ENCODE data around the gene DDX1. TPM values are rescaled to one million over a fixed set of nuclear protein-coding genes. Genes with fewer than 3 reads are reported as not detected.
"Not testable (repeated sequence)": the region's sequence is repeated elsewhere in the genome, so short reads cannot be mapped to it uniquely, and the experiment has no call there.

Gene DDX1
- total RNA-seq, 2 donors from 2014 or later = 116 to 126 TPM

- DNase-seq = no peak
- no peak overlapping the region for H3K4me3 ChIP-seq (ENCODE audit: low read length)
- no peak overlapping the region for H3K27ac ChIP-seq (ENCODE audit: low read depth, low read length)
- no peak for TF ChIP-seq CTCF (conservative IDR thresholded peaks at IDR 0.05)
- Mint-ChIP-seq H3K27ac (no peak overlapping the region), H3K4me3 (no peak overlapping the region), H3K27me3 (ENCODE audit: insufficient read depth) (no peaks in the 10 kb centered on the region), H3K4me1 (no peaks in the 10 kb centered on the region), H3K9me3 (no peaks in the 10 kb centered on the region), H3K36me3 (ENCODE audit: low read depth) (peaks cover 60% of the 10 kb centered on the region)
- WGBS, 2 experiments (ENCODE audit: insufficient coverage in 1 of 2, insufficient read length in 1 of 2) = 99% methylated on average over 2 of the region's 2 CpGs; no CpG with 5 or more reads in 1 of the 2 experiments
- peaks cover 89% of the 10 kb centered on the region for H3K36me3 ChIP-seq (ENCODE audit: control insufficient read depth, insufficient read depth, low read length)
- H3K9me3 ChIP-seq (ENCODE audit: control insufficient read depth, low read length) = peaks cover 3% of the 10 kb centered on the region
- H3K9ac ChIP-seq (ENCODE audit: extremely low read depth, low read length, poor library complexity, severe bottlenecking) = no peak overlapping the region
- H3K27me3 ChIP-seq (ENCODE audit: control insufficient read depth, insufficient read depth, low read length, poor library complexity, severe bottlenecking) = no peaks in the 10 kb centered on the region
- H3K4me1 ChIP-seq (ENCODE audit: control insufficient read depth, insufficient read depth, low read length) = no peaks in the 10 kb centered on the region
These were observed 28.7 kb downstream of the DDX1 start for GRCh38 chr2:15620340-15620739.

- Histone ChIP-seq H3K36me3 (ENCODE audit: control insufficient read depth, insufficient read depth, low read length) (peaks cover 92% of the 10 kb centered on the region), H3K9ac (ENCODE audit: extremely low read depth, low read length, poor library complexity, severe bottlenecking) (no peak overlapping the region), H3K4me1 (ENCODE audit: control insufficient read depth, insufficient read depth, low read length) (no peaks in the 10 kb centered on the region), H3K27ac (ENCODE audit: low read depth, low read length) (no peak overlapping the region), H3K27me3 (ENCODE audit: control insufficient read depth, insufficient read depth, low read length, poor library complexity, severe bottlenecking) (no peaks in the 10 kb centered on the region), H3K9me3 (ENCODE audit: control insufficient read depth, low read length) (peaks cover 3% of the 10 kb centered on the region), H3K4me3 (ENCODE audit: low read length) (no peak overlapping the region)
- peaks cover 62% of the 10 kb centered on the region for H3K36me3 Mint-ChIP-seq (ENCODE audit: low read depth)
- H3K27ac Mint-ChIP-seq = no peak overlapping the region
- no peak for DNase-seq
- WGBS, 2 experiments (ENCODE audit: insufficient coverage in 1 of 2, insufficient read length in 1 of 2) = 83 to 96% methylated on average over 1 to 4 of the region's 4 CpGs
- no peaks in the 10 kb centered on the region for H3K4me1 Mint-ChIP-seq
- H3K9me3 Mint-ChIP-seq = no peaks in the 10 kb centered on the region
- no peak overlapping the region for H3K4me3 Mint-ChIP-seq
- H3K27me3 Mint-ChIP-seq (ENCODE audit: insufficient read depth) = no peaks in the 10 kb centered on the region
- no peak for TF ChIP-seq CTCF (conservative IDR thresholded peaks at IDR 0.05)
These were observed 29.3 kb downstream of the DDX1 start for GRCh38 chr2:15620857-15621471.

GRCh38 chr2:15621472-15621870, 29.8 kb downstream of the DDX1 start:
- H3K36me3 Mint-ChIP-seq (ENCODE audit: low read depth) = peaks cover 59% of the 10 kb centered on the region
- H3K9me3 ChIP-seq (ENCODE audit: control insufficient read depth, low read length); H3K27me3 Mint-ChIP-seq (ENCODE audit: insufficient read depth); DNase-seq; H3K4me1 Mint-ChIP-seq; H3K4me3 ChIP-seq (ENCODE audit: low read length); H3K9ac ChIP-seq (ENCODE audit: extremely low read depth, low read length, poor library complexity, severe bottlenecking); H3K4me1 ChIP-seq (ENCODE audit: control insufficient read depth, insufficient read depth, low read length); H3K27me3 ChIP-seq (ENCODE audit: control insufficient read depth, insufficient read depth, low read length, poor library complexity, severe bottlenecking); H3K4me3 Mint-ChIP-seq; H3K27ac ChIP-seq (ENCODE audit: low read depth, low read length); H3K27ac Mint-ChIP-seq; H3K9me3 Mint-ChIP-seq: not testable (repeated sequence)
- WGBS, 2 experiments (ENCODE audit: insufficient coverage in 1 of 2, insufficient read length in 1 of 2) = 89 to 95% methylated on average over 4 to 5 of the region's 5 CpGs
- H3K36me3 ChIP-seq (ENCODE audit: control insufficient read depth, insufficient read depth, low read length) = peaks cover 92% of the 10 kb centered on the region

GRCh38 chr2:15622214-15622613, 30.5 kb downstream of the DDX1 start:
- 91% methylated on average over 2 of the region's 2 CpGs; no CpG with 5 or more reads in 1 of the 2 experiments for WGBS, 2 experiments (ENCODE audit: insufficient coverage in 1 of 2, insufficient read length in 1 of 2)
- Mint-ChIP-seq H3K4me3 (no peak overlapping the region), H3K27me3 (ENCODE audit: insufficient read depth) (no peaks in the 10 kb centered on the region), H3K9me3 (no peaks in the 10 kb centered on the region), H3K27ac (no peak overlapping the region), H3K4me1 (no peaks in the 10 kb centered on the region), H3K36me3 (ENCODE audit: low read depth) (peaks cover 60% of the 10 kb centered on the region)
- Histone ChIP-seq H3K9me3 (ENCODE audit: control insufficient read depth, low read length) (peaks cover 3% of the 10 kb centered on the region), H3K9ac (ENCODE audit: extremely low read depth, low read length, poor library complexity, severe bottlenecking) (no peak overlapping the region), H3K27ac (ENCODE audit: low read depth, low read length) (no peak overlapping the region), H3K4me1 (ENCODE audit: control insufficient read depth, insufficient read depth, low read length) (no peaks in the 10 kb centered on the region), H3K4me3 (ENCODE audit: low read length) (no peak overlapping the region), H3K36me3 (ENCODE audit: control insufficient read depth, insufficient read depth, low read length) (peaks cover 92% of the 10 kb centered on the region), H3K27me3 (ENCODE audit: control insufficient read depth, insufficient read depth, low read length, poor library complexity, severe bottlenecking) (no peaks in the 10 kb centered on the region)
- no peak for DNase-seq
- TF ChIP-seq CTCF (conservative IDR thresholded peaks at IDR 0.05) = no peak

All from endodermal cell (in vitro differentiated cells).